Thyroid gland (tissue), 4 donors: ENCODE data around the gene DPAGT1. TPM values are rescaled to one million over a fixed set of nuclear protein-coding genes. Genes with fewer than 3 reads are reported as not detected.
A peak's percentile ranks its signal among the peaks of the same experiment; 100 is the strongest.

Source experiments
- DNase-seq, 2 donors: peaks; one replicate each; pipeline ENCODE4 v3.0.0-alpha.2; 2019
- H3K27ac ChIP-seq, 3 donors: fragments of 200-600 bp; sonication (generic); 1 replicate in 2 of 3; 2 replicates in 1 of 3; pipeline ENCODE4 v1.5.1; 2016 to 2019; ENCODE audit warnings: mild to moderate bottlenecking in 1 of 3, moderate library complexity in 1 of 3
- H3K27me3 ChIP-seq: fragments of 200-600 bp; sonication (generic); one replicate; pipeline ENCODE4 v1.5.1; 2019
- H3K36me3 ChIP-seq, 2 donors: fragments of 200-600 bp; sonication (generic); one replicate each; pipeline ENCODE4 v1.5.1; 2016 to 2019
- H3K4me1 ChIP-seq, 2 donors: fragments of 200-600 bp; sonication (generic); one replicate each; pipeline ENCODE4 v1.5.1; 2017 to 2019
- H3K4me3 ChIP-seq, 3 donors: fragments of 200-600 bp; sonication (generic); replicated peaks in 1 of 3; 1 replicate in 2 of 3; 2 replicates in 1 of 3; pipeline ENCODE4 v1.5.1; 2016; ENCODE audit warnings: mild to moderate bottlenecking in 1 of 3
- H3K9me3 ChIP-seq: fragments of 200-600 bp; sonication (generic); one replicate; pipeline ENCODE4 v1.5.1; 2017
- CTCF ChIP-seq, 6 experiments: fragments of 200-600 bp in 3 of 6; fragments of 450-650 bp in 3 of 6; sonication (generic) in 3 of 6; IDR thresholded peaks; one replicate each; pipeline ENCODE4 v1.5.1; 2016 to 2019; ENCODE audit warnings: antibody characterized with exemption in 6 of 6, mild to moderate bottlenecking in 2 of 6, inconsistent platforms in 1 of 6, moderate library complexity in 1 of 6
- POLR2A ChIP-seq, 2 donors: fragments of 450-650 bp; IDR thresholded peaks; one replicate each; pipeline ENCODE4 v1.6.1; 2017; ENCODE audit warnings: antibody characterized with exemption in 2 of 2, mild to moderate bottlenecking in 2 of 2, moderate library complexity in 1 of 2
- WGBS, 2 donors: methylation state at CpG; one replicate each; pipeline ENCODE4 v1.1.5; 2017; 5-methylcytosine and 5-hydroxymethylcytosine counted together
- intact Hi-C: fragments of 100-400 bp; cut with DNase I; formaldehyde crosslinking; loops from one replicate; pipeline ENCODE4 v1.15.1; 2023
- total RNA-seq, 4 donors: library from RNA; depleted of rRNA; stranded (reverse); fragments of >200 nt; gene quantifications; one replicate each; pipeline ENCODE4 v1.2.3, GENCODE V29; 2016

The DPAGT1 gene
- total RNA-seq, 4 donors from 2014 or later: 29.8 to 42.8 (median 38.7) TPM

GRCh38 chr11:119089319-119089718 lies 12.3 kb downstream of the DPAGT1 start:
- H3K27me3 ChIP-seq: no peaks in the 10 kb centered on the region
- no peak overlapping the region for H3K4me3 ChIP-seq
- DNase-seq: peak in 1 of 2 donors; percentile 39
- TF ChIP-seq CTCF (IDR thresholded peaks at IDR 0.05) (no peak), POLR2A (IDR thresholded peaks at IDR 0.05) (no peak)
- intact Hi-C loops: no loop called here
- H3K36me3 ChIP-seq: no peaks in the 10 kb centered on the region
- WGBS, 2 donors: 32 to 75% methylated on average over 1 of the region's 1 CpG
- peaks cover 20 to 48% of the 10 kb centered on the region in 2 donors for H3K4me1 ChIP-seq
- H3K27ac ChIP-seq: no peak overlapping the region
- H3K9me3 ChIP-seq: no peaks in the 10 kb centered on the region

GRCh38 chr11:119088406-119088805 lies 13.2 kb downstream of the DPAGT1 start:
- H3K36me3 ChIP-seq: no peaks in the 10 kb centered on the region
- intact Hi-C loops: no loop called here
- H3K27me3 ChIP-seq: no peaks in the 10 kb centered on the region
- peaks cover 16 to 44% of the 10 kb centered on the region in 2 donors for H3K4me1 ChIP-seq
- peak overlapping the region in 1 of 3 donors; percentile 30 for H3K27ac ChIP-seq
- H3K9me3 ChIP-seq: no peaks in the 10 kb centered on the region
- 93 to 95% methylated on average over 9 of the region's 9 CpGs for WGBS, 2 donors
- no peak for TF ChIP-seq CTCF (IDR thresholded peaks at IDR 0.05)
- TF ChIP-seq POLR2A (IDR thresholded peaks at IDR 0.05): no peak
- no peak overlapping the region for H3K4me3 ChIP-seq
- DNase-seq: no peak

GRCh38 chr11:119087747-119088241 lies 13.9 kb downstream of the DPAGT1 start:
- DNase-seq: peak; percentile 74 to 83
- Histone ChIP-seq H3K4me1 (peaks cover 10 to 38% of the 10 kb centered on the region in 2 donors), H3K36me3 (no peaks in the 10 kb centered on the region), H3K9me3 (no peaks in the 10 kb centered on the region), H3K27ac (peak overlapping the region in 1 of 3 donors; percentile 30), H3K4me3 (no peak overlapping the region), H3K27me3 (no peaks in the 10 kb centered on the region)
- 20 to 60% methylated on average over 1 to 2 of the region's 2 CpGs for WGBS, 2 donors
- intact Hi-C loops: no loop called here
- TF ChIP-seq POLR2A (IDR thresholded peaks at IDR 0.05): no peak
- TF ChIP-seq CTCF (IDR thresholded peaks at IDR 0.05): no peak

GRCh38 chr11:119087123-119087522 lies 14.5 kb downstream of the DPAGT1 start:
- no peak for DNase-seq
- Histone ChIP-seq H3K36me3 (peaks cover 6% of the 10 kb centered on the region in 2 donors), H3K4me3 (no peak overlapping the region), H3K4me1 (peaks cover 10 to 32% of the 10 kb centered on the region in 2 donors), H3K27me3 (no peaks in the 10 kb centered on the region), H3K9me3 (no peaks in the 10 kb centered on the region), H3K27ac (no peak overlapping the region)
- no peak for TF ChIP-seq POLR2A (IDR thresholded peaks at IDR 0.05)
- no peak for TF ChIP-seq CTCF (IDR thresholded peaks at IDR 0.05)
- intact Hi-C loops: no loop called here
- 71% methylated on average over 6 of the region's 6 CpGs for WGBS, 2 donors

GRCh38 chr11:119085437-119085847 lies 16.2 kb downstream of the DPAGT1 start:
- Histone ChIP-seq H3K4me1 (peaks cover 10 to 32% of the 10 kb centered on the region in 2 donors), H3K27ac (peak overlapping the region in 2 of 3 donors; percentile 87 to 93), H3K9me3 (no peaks in the 10 kb centered on the region), H3K36me3 (peaks cover 23% of the 10 kb centered on the region in 2 donors), H3K4me3 (peak overlapping the region in 2 of 3 donors; percentile 13 to 54), H3K27me3 (no peaks in the 10 kb centered on the region)
- intact Hi-C loops: no loop called here
- DNase-seq: no peak
- WGBS, 2 donors: 0 to 2% methylated on average over 12 to 13 of the region's 13 CpGs
- TF ChIP-seq POLR2A (IDR thresholded peaks at IDR 0.05): no peak
- TF ChIP-seq CTCF (IDR thresholded peaks at IDR 0.05): no peak
